ENCODE measurements around the gene GTSF1L.

DNA sequence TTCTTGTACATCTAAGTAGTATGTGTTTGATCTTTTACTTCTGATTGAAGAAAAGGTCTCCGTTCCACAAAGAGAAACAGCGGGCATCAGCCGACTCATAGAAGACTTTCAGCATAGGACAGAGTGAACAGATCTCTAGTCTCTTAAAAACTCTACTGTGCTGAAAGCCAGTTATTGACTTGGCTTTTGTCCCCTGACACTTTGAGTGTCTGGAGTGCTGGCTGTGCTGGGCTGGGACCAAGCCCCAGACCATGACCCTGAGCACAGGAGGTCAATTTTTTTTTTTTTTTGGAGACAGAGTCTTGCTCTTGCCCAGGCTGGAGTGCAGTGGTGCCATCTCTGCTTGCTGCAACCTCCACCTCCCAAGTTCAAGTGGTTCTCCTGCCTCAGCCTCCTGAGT lies 32.0 kb downstream of the GTSF1L start:
- TF ChIP-seq, protein P1, sequence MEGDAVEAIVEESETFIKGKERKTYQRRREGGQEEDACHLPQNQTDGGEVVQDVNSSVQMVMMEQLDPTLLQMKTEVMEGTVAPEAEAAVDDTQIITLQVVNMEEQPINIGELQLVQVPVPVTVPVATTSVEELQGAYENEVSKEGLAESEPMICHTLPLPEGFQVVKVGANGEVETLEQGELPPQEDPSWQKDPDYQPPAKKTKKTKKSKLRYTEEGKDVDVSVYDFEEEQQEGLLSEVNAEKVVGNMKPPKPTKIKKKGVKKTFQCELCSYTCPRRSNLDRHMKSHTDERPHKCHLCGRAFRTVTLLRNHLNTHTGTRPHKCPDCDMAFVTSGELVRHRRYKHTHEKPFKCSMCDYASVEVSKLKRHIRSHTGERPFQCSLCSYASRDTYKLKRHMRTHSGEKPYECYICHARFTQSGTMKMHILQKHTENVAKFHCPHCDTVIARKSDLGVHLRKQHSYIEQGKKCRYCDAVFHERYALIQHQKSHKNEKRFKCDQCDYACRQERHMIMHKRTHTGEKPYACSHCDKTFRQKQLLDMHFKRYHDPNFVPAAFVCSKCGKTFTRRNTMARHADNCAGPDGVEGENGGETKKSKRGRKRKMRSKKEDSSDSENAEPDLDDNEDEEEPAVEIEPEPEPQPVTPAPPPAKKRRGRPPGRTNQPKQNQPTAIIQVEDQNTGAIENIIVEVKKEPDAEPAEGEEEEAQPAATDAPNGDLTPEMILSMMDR (IDR thresholded peaks at IDR 0.05) = no peak
- no peak for TF ChIP-seq POLR2A (IDR thresholded peaks at IDR 0.05)
- TF ChIP-seq EP300 (IDR thresholded peaks at IDR 0.05; ENCODE audit: low read depth) = no peak

All from transverse colon (tissue), 3 donors.